HCT116 (cell line): Measurements from ENCODE around the gene NPNT. TPM values are rescaled to one million over a fixed set of nuclear protein-coding genes. Genes with fewer than 3 reads are reported as not detected.

Experiments used
- ATAC-seq: fragments of 200-7000 bp; cut with Tn5 transposase; 2 replicates; pipeline ENCODE4 v1.9.1; 2020; ENCODE audit warnings: mild to moderate bottlenecking, moderate library complexity
- BruUV-seq: library from RNA; stranded (reverse); fragments of 400-500 nt; replicated peaks from 2 replicates; lab custom pipeline; 2021; lab: Mats Ljungman, UMichigan
- CTCF ChIA-PET: fragments of 300-600 bp; sonication (Branson Sonifier 250); formaldehyde crosslinking; loops from one replicate; lab custom pipeline; 2021; ENCODE audit warnings: antibody characterized with exemption; lab: Charles Lee
- POLR2A ChIA-PET: fragments of 300-600, 350-600 bp; sonication (Branson Sonifier 250); formaldehyde crosslinking; loops from one replicate; lab custom pipeline; 2021; ENCODE audit warnings: antibody characterized with exemption; lab: Charles Lee
- RAD21 ChIA-PET, 2 experiments: fragments of 300-600 bp; sonication (Branson Sonifier 250); formaldehyde crosslinking; loops; one replicate each; lab custom pipeline; 2023; ENCODE audit warnings: low total read pairs in 2 of 2; ENCODE audit not compliant: uncharacterized antibody in 2 of 2, unreplicated experiment in 2 of 2, low non-redundant PET in 1 of 2; lab: Charles Lee
- DNase-seq: peaks from one replicate; pipeline ENCODE4 v3.0.0-alpha.2; 2010; ENCODE audit warnings: low read depth, low spot score
- H2AFZ ChIP-seq: fragments of 200-600 bp; shearing (Covaris generic), sonication (generic); 2 replicates; pipeline ENCODE4 v1.6.1; 2017; ENCODE audit warnings: low read depth, mixed run types, mixed read lengths, antibody characterized with exemption, low read length; ENCODE audit not compliant: poor library complexity, severe bottlenecking
- H3K27ac ChIP-seq: 2 replicates; pipeline ENCODE4 v1.5.1; 2012; ENCODE audit warnings: low read depth, low read length
- H3K27me3 ChIP-seq: fragments of 200-600 bp; sonication (generic); 2 replicates; pipeline ENCODE4 v1.6.1; 2016; ENCODE audit warnings: mixed run types, low read length, mixed read lengths; ENCODE audit not compliant: insufficient read depth
- H3K36me3 ChIP-seq, 2 experiments: fragments of 200-500 bp in 1 of 2; fragments of 200-600 bp in 1 of 2; sonication (Bioruptor generic) in 1 of 2; sonication (generic) in 1 of 2; 2 replicates each; pipeline versions ENCODE4 v1.5.1 to v1.6.1; 2014 to 2016; ENCODE audit warnings: low read length in 2 of 2, inconsistent platforms in 1 of 2, mixed read lengths in 1 of 2, mixed run types in 1 of 2; ENCODE audit not compliant: insufficient read depth in 2 of 2, control insufficient read depth in 1 of 2
- H3K4me1 ChIP-seq, 2 experiments: fragments of 200-600 bp in 1 of 2; sonication (generic) in 1 of 2; 2 replicates each; pipeline versions ENCODE4 v1.5.1 to v1.6.1; 2012 to 2017; ENCODE audit warnings: low read length in 2 of 2, inconsistent platforms in 1 of 2, mild to moderate bottlenecking in 1 of 2, mixed read lengths in 1 of 2, mixed run types in 1 of 2, moderate library complexity in 1 of 2; ENCODE audit not compliant: insufficient read depth in 2 of 2, control insufficient read depth in 1 of 2
- H3K4me2 ChIP-seq: fragments of 200-600 bp; sonication (generic); 2 replicates; pipeline ENCODE4 v1.6.1; 2017; ENCODE audit warnings: mixed run types, low read length, mixed read lengths
- H3K4me3 ChIP-seq, 2 experiments: fragments of 200-600 bp in 1 of 2; sonication (generic) in 1 of 2; replicated peaks in 1 of 2; 2 replicates each; pipeline ENCODE4 v1.5.1; 2011 to 2016; ENCODE audit warnings: low read length in 2 of 2, control low read depth in 1 of 2, low read depth in 1 of 2, mild to moderate bottlenecking in 1 of 2, mixed read lengths in 1 of 2, mixed run types in 1 of 2
- H3K79me2 ChIP-seq: fragments of 200-600 bp; sonication (generic); 2 replicates; pipeline ENCODE4 v1.6.1; 2017; ENCODE audit warnings: mild to moderate bottlenecking, mixed run types, low read length, moderate library complexity, mixed read lengths; ENCODE audit not compliant: insufficient read depth
- H3K9ac ChIP-seq: fragments of 200-600 bp; sonication (generic); 2 replicates; pipeline ENCODE4 v1.6.1; 2016; ENCODE audit warnings: low read length, mixed read lengths
- H3K9me2 ChIP-seq: fragments of 200-600 bp; sonication (generic), shearing (Covaris generic); 2 replicates; pipeline ENCODE4 v1.6.1; 2017; ENCODE audit warnings: mixed run types, mild to moderate bottlenecking, moderate library complexity; ENCODE audit not compliant: insufficient read depth
- H3K9me3 ChIP-seq, 2 experiments: fragments of 200-500 bp in 1 of 2; fragments of 200-600 bp in 1 of 2; sonication (Bioruptor generic) in 1 of 2; sonication (generic) in 1 of 2; 2 replicates each; pipeline ENCODE4 v1.6.1; 2014 to 2017; ENCODE audit warnings: low read length in 2 of 2, mixed read lengths in 2 of 2, inconsistent platforms in 1 of 2, low read depth in 1 of 2, mild to moderate bottlenecking in 1 of 2, mixed run types in 1 of 2, moderate library complexity in 1 of 2; ENCODE audit not compliant: control insufficient read depth in 1 of 2, insufficient read depth in 1 of 2
- H4K20me1 ChIP-seq: fragments of 200-600 bp; sonication (generic), shearing (Covaris generic); 2 replicates; pipeline ENCODE4 v1.6.1; 2017; ENCODE audit warnings: mixed run types, mild to moderate bottlenecking, moderate library complexity; ENCODE audit not compliant: insufficient read depth
- ATF3 ChIP-seq: IDR thresholded peaks from 2 replicates; pipeline ENCODE4 v1.6.1; 2012
- CBX3 ChIP-seq: IDR thresholded peaks from 2 replicates; pipeline ENCODE4 v1.6.1; 2012; ENCODE audit warnings: low read depth
- FOSL1 ChIP-seq: IDR thresholded peaks from 2 replicates; pipeline ENCODE4 v1.6.1; 2012; ENCODE audit warnings: low read depth
- JUND ChIP-seq: IDR thresholded peaks from 2 replicates; pipeline ENCODE4 v1.6.1; 2012
- MAX ChIP-seq: IDR thresholded peaks from 2 replicates; pipeline ENCODE4 v1.6.1; 2012
- POLR2A ChIP-seq: IDR thresholded peaks from 2 replicates; pipeline ENCODE4 v1.7.0; 2011; ENCODE audit warnings: borderline replicate concordance; ENCODE audit not compliant: insufficient read depth, insufficient read length; ENCODE audit errors: extremely low read depth
- POLR2AphosphoS5 ChIP-seq: IDR thresholded peaks from 2 replicates; pipeline ENCODE4 v1.6.1; 2011; ENCODE audit warnings: mild to moderate bottlenecking, low read depth, low read length, moderate library complexity
- SIN3A ChIP-seq: IDR thresholded peaks from 2 replicates; pipeline ENCODE4 v1.6.1; 2012; ENCODE audit warnings: low read depth
- SP1 ChIP-seq: IDR thresholded peaks from 2 replicates; pipeline ENCODE4 v1.6.1; 2012; ENCODE audit warnings: low read depth
- TCF7L2 ChIP-seq: IDR thresholded peaks from 2 replicates; pipeline ENCODE4 v1.7.0; 2011; ENCODE audit warnings: borderline replicate concordance, inconsistent platforms; ENCODE audit not compliant: insufficient read depth, insufficient read length; ENCODE audit errors: extremely low read depth
- YY1 ChIP-seq: IDR thresholded peaks from 2 replicates; pipeline ENCODE4 v1.6.1; 2011; ENCODE audit warnings: low read length, low read depth, moderate library complexity, mild to moderate bottlenecking; ENCODE audit not compliant: insufficient replicate concordance; ENCODE audit errors: extremely low read depth
- ZFX ChIP-seq: fragments of 450-650 bp; IDR thresholded peaks from 2 replicates; pipeline ENCODE4 v1.6.1; 2017
- ZNF274 ChIP-seq: fragments of 200-500 bp; sonication (Bioruptor generic); IDR thresholded peaks from 2 replicates; pipeline ENCODE4 v1.6.1; 2014; ENCODE audit warnings: mild to moderate bottlenecking, low read depth, low read length, inconsistent platforms
- intact Hi-C: fragments of 100-400 bp; cut with micrococcal nuclease; formaldehyde crosslinking; loops from 2 replicates; pipeline ENCODE4 v1.10.0; 2022
- total RNA-seq: library from RNA; stranded (reverse); gene quantifications from one replicate; pipeline ENCODE4 v1.2.1, GENCODE V29; 2021; ENCODE audit not compliant: unreplicated experiment
- TF ChIP-seq, protein P1 (sequence below), 3 experiments: fragments of 200-600 bp in 1 of 3; sonication (generic) in 1 of 3; IDR thresholded peaks in 2 of 3; conservative IDR thresholded peaks in 1 of 3; 2 replicates each; pipeline ENCODE4 v1.5.1; 2012 to 2017; ENCODE audit warnings: low read depth in 2 of 3, low read length in 2 of 3, antibody characterized with exemption in 1 of 3, borderline replicate concordance in 1 of 3, control low read depth in 1 of 3, mild to moderate bottlenecking in 1 of 3, mixed read lengths in 1 of 3, mixed run types in 1 of 3, moderate library complexity in 1 of 3; ENCODE audit not compliant: insufficient read depth in 1 of 3

NPNT gene
- total RNA-seq, 1 experiment from 2014 or later: 15.8 TPM

- no peak for TF ChIP-seq TCF7L2
- TF ChIP-seq CBX3: no peak
- no peak for TF ChIP-seq ATF3
- TF ChIP-seq FOSL1: no peak
- TF ChIP-seq SIN3A: no peak
- no peak for TF ChIP-seq SP1
- TF ChIP-seq ZNF274: no peak
- no peak for TF ChIP-seq MAX
- TF ChIP-seq YY1: no peak
- TF ChIP-seq JUND: no peak
- TF ChIP-seq, all 23 proteins: peak for 0
- ATAC-seq: no peak
- intact Hi-C loops: no loop called here
- H3K4me2 ChIP-seq: 0 out of 2 replicates have a peak overlapping the region, but pooled peaks have one; percentile 33
- no peak overlapping the region for H2AFZ ChIP-seq
- no peaks in the 10 kb centered on the region for H3K36me3 ChIP-seq
- no peaks in the 10 kb centered on the region for H3K9me2 ChIP-seq
- H3K27ac ChIP-seq: no peak overlapping the region
- POLR2A ChIA-PET: no interaction called here
- no peaks in the 10 kb centered on the region for H4K20me1 ChIP-seq
- RAD21 ChIA-PET: no interaction called here
- no peak overlapping the region for H3K4me3 ChIP-seq
- no peaks in the 10 kb centered on the region for H3K79me2 ChIP-seq
- no peaks in the 10 kb centered on the region for H3K9me3 ChIP-seq
- no TSS peak for BruUV-seq
- no peak for DNase-seq
- no peak overlapping the region for H3K9ac ChIP-seq
- CTCF ChIA-PET: no interaction called here
- peaks cover 2 to 22% of the 10 kb centered on the region in 2 experiments; a peak in 2 of 4 replicates for H3K4me1 ChIP-seq
- H3K27me3 ChIP-seq: no peaks in the 10 kb centered on the region
These were observed 96.5 kb downstream of the NPNT start for GRCh38 chr4:105991726-105992125.

- Histone ChIP-seq H3K9ac (no peak overlapping the region), H3K27me3 (no peaks in the 10 kb centered on the region), H3K4me3 (no peak overlapping the region), H4K20me1 (no peaks in the 10 kb centered on the region), H3K79me2 (no peaks in the 10 kb centered on the region), H3K4me2 (no peak overlapping the region), H3K9me3 (no peaks in the 10 kb centered on the region), H3K36me3 (no peaks in the 10 kb centered on the region), H3K4me1 (peaks cover 2 to 22% of the 10 kb centered on the region in 2 experiments; a peak in 2 of 4 replicates), H2AFZ (no peak overlapping the region), H3K27ac (no peak overlapping the region), H3K9me2 (no peaks in the 10 kb centered on the region)
- ChIA-PET RAD21 (no interaction called here), CTCF (no interaction called here), POLR2A (no interaction called here)
- intact Hi-C loops: no loop called here
- ATAC-seq: no peak
- no peak for DNase-seq
- no TSS peak for BruUV-seq
- TF ChIP-seq FOSL1 (no peak), JUND (no peak), POLR2AphosphoS5 (no peak), ZFX (no peak), POLR2A (no peak), YY1 (no peak)
- TF ChIP-seq, protein P1, sequence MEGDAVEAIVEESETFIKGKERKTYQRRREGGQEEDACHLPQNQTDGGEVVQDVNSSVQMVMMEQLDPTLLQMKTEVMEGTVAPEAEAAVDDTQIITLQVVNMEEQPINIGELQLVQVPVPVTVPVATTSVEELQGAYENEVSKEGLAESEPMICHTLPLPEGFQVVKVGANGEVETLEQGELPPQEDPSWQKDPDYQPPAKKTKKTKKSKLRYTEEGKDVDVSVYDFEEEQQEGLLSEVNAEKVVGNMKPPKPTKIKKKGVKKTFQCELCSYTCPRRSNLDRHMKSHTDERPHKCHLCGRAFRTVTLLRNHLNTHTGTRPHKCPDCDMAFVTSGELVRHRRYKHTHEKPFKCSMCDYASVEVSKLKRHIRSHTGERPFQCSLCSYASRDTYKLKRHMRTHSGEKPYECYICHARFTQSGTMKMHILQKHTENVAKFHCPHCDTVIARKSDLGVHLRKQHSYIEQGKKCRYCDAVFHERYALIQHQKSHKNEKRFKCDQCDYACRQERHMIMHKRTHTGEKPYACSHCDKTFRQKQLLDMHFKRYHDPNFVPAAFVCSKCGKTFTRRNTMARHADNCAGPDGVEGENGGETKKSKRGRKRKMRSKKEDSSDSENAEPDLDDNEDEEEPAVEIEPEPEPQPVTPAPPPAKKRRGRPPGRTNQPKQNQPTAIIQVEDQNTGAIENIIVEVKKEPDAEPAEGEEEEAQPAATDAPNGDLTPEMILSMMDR (IDR thresholded peaks at IDR 0.05 in 2 of 3, conservative IDR thresholded peaks at IDR 0.05 in 1 of 3; ENCODE audit: borderline replicate concordance in 1 of 3, insufficient read depth in 1 of 3, low read depth in 2 of 3, low read length in 2 of 3): no peak
These were observed 97.5 kb downstream of the NPNT start for GRCh38 chr4:105992641-105993305.
